SK-N-DZ (cell line): Measurements from ENCODE around the gene KRTAP10-5.

Experiments used
- DNase-seq: peaks from one replicate; pipeline ENCODE4 v3.0.0-alpha.2; 2015; ENCODE audit warnings: low spot score

KRTAP10-5 gene

GRCh38 chr21:44549525-44550211, 30.7 kb downstream of the KRTAP10-5 start:
- no peak for DNase-seq

GRCh38 chr21:44548922-44549321, 31.5 kb downstream of the KRTAP10-5 start:
- no peak for DNase-seq

- no peak for DNase-seq
These were observed 32.0 kb downstream of the KRTAP10-5 start for GRCh38 chr21:44548381-44548780.

GRCh38 chr21:44547656-44548331, 32.6 kb downstream of the KRTAP10-5 start:
- DNase-seq: no peak

- no peak for DNase-seq
These were observed 35.8 kb downstream of the KRTAP10-5 start for GRCh38 chr21:44544566-44544965.

- no peak for DNase-seq
These were observed 37.7 kb downstream of the KRTAP10-5 start for GRCh38 chr21:44542716-44543115.

GRCh38 chr21:44540741-44541288, 39.6 kb downstream of the KRTAP10-5 start:
- no peak for DNase-seq

GRCh38 chr21:44539991-44540666, 40.3 kb downstream of the KRTAP10-5 start, which contains the start of gene KRTAP10-1:
TSS of gene KRTAP10-1 (minus strand) at chr21:44540195. CDS start at chr21:44540150, 45 bp downstream.
- no peak for DNase-seq

GRCh38 chr21:44539046-44539445, 41.4 kb downstream of the KRTAP10-5 start:
- DNase-seq: no peak

- DNase-seq: no peak
These were observed 42.2 kb downstream of the KRTAP10-5 start for GRCh38 chr21:44537930-44538911.

GRCh38 chr21:44535963-44536362, 44.4 kb downstream of the KRTAP10-5 start:
- no peak for DNase-seq

GRCh38 chr21:44534688-44535087, 45.7 kb downstream of the KRTAP10-5 start:
- DNase-seq: no peak

GRCh38 chr21:44533891-44534627, 46.3 kb downstream of the KRTAP10-5 start:
- DNase-seq: no peak

GRCh38 chr21:44533121-44533890, 47.1 kb downstream of the KRTAP10-5 start:
- DNase-seq: no peak

- no peak for DNase-seq
These were observed 47.7 kb downstream of the KRTAP10-5 start for GRCh38 chr21:44532712-44533111.

GRCh38 chr21:44531606-44532564, 48.5 kb downstream of the KRTAP10-5 start:
- no peak for DNase-seq

GRCh38 chr21:44530903-44531605, 49.4 kb downstream of the KRTAP10-5 start:
- DNase-seq: no peak
